Psoas muscle (tissue), 8 donors: ENCODE results near the gene SLC25A47. TPM values are rescaled to one million over a fixed set of nuclear protein-coding genes. Genes with fewer than 3 reads are reported as not detected.

ENCODE experiments used
- ATAC-seq, 4 donors: fragments of 200-7000 bp; cut with Tn5 transposase; one replicate each; pipeline ENCODE4 v1.9.1; 2020; ENCODE audit warnings: moderate library complexity in 3 of 4, mild to moderate bottlenecking in 2 of 4
- DNase-seq, 2 donors: peaks; one replicate each; pipeline ENCODE4 v3.0.0-alpha.2; 2020
- H3K27ac ChIP-seq: fragments of 200-600 bp; one replicate; pipeline ENCODE4 v1.8.0; 2022
- H3K27me3 ChIP-seq, 3 donors: fragments of 200-600 bp in 1 of 3; one replicate each; pipeline versions ENCODE4 v1.6.1 to v1.8.0; 2013 to 2022; ENCODE audit warnings: low read length in 2 of 3, mild to moderate bottlenecking in 2 of 3, moderate library complexity in 1 of 3; ENCODE audit not compliant: insufficient read depth in 3 of 3
- H3K36me3 ChIP-seq, 2 donors: fragments of 200-600 bp in 1 of 2; one replicate each; pipeline versions ENCODE4 v1.6.1 to v1.8.0; 2013 to 2022; ENCODE audit warnings: low read depth in 1 of 2, mild to moderate bottlenecking in 1 of 2, moderate library complexity in 1 of 2; ENCODE audit not compliant: insufficient read depth in 1 of 2
- H3K4me1 ChIP-seq: fragments of 200-600 bp; one replicate; pipeline ENCODE4 v1.8.0; 2022
- H3K4me3 ChIP-seq: fragments of 200-600 bp; one replicate; pipeline ENCODE4 v1.8.0; 2022; ENCODE audit warnings: mild to moderate bottlenecking
- H3K9me3 ChIP-seq: fragments of 200-600 bp; one replicate; pipeline ENCODE4 v1.8.0; 2022
- CTCF ChIP-seq: fragments of 200-600 bp; IDR thresholded peaks from one replicate; pipeline ENCODE4 v1.8.0; 2022; ENCODE audit warnings: antibody characterized with exemption
- WGBS, 3 donors: extraction: QIAGEN DNeasy Blood & Tissue Kit; methylation state at CpG; one replicate each; pipeline versions ENCODE4 v1.1.6 to v1.1.7; 2013; 5-methylcytosine and 5-hydroxymethylcytosine counted together
- intact Hi-C, 2 donors: fragments of 100-400 bp; cut with DNase I; formaldehyde crosslinking; loops; one replicate each; pipeline versions ENCODE4 v1.11.0 to v1.14.2; 2022
- polyA plus RNA-seq, 3 donors: library from polyadenylated mRNA; stranded (reverse); fragments of 200-250 nt; gene quantifications; one replicate each; pipeline ENCODE4 v1.2.3, GENCODE V29; 2013
- total RNA-seq, 4 donors: library from RNA; stranded (reverse); fragmentation: NEBNext Ultra II Directional in 2 of 4; extraction: Animal tissue kit (Norgen Biotek cat#: 25700) in 2 of 4; gene quantifications; one replicate each; pipeline versions ENCODE4 v1.2.1 to v1.2.4, GENCODE V29; 2021 to 2023
- donor health status: healthy with polysubstance abuse.
- donor health status: DM: no; HTN: no; CAD: no; lungs with moderate emphysema.
- donor health status: Bipolar disorder and iron deficiency.
- donor health status: healthy.
- donor health status: DM: yes; HTN: yes; CAD: no.
- donor health status: DM: no; HTN: no; CAD: no.
- donor health status: DM: no; HTN: no; CAD: no.
- donor health status: DM: yes; HTN: yes; CAD: no.

The SLC25A47 gene
- total and polyA plus RNA-seq, 7 donors = 0.03 to 0.12 TPM; not detected in 5

- H3K4me3 ChIP-seq = no peak overlapping the region
- ATAC-seq = no peak
- no peak overlapping the region for H3K27ac ChIP-seq
- DNase-seq = no peak
- no peaks in the 10 kb centered on the region for H3K27me3 ChIP-seq
- intact Hi-C loops = no loop called here
- no peaks in the 10 kb centered on the region for H3K36me3 ChIP-seq
- TF ChIP-seq CTCF = no peak
- WGBS, 3 donors = 91 to 93% (median 92%) methylated on average over 13 of the region's 13 CpGs
- H3K9me3 ChIP-seq = no peaks in the 10 kb centered on the region
- H3K4me1 ChIP-seq = no peaks in the 10 kb centered on the region
Observed at GRCh38 chr14:100325958-100326357, 2.8 kb downstream of the SLC25A47 start.

GRCh38 chr14:100327128-100327527 lies 4.0 kb downstream of the SLC25A47 start:
- H3K27me3 ChIP-seq = no peaks in the 10 kb centered on the region
- H3K4me1 ChIP-seq = no peaks in the 10 kb centered on the region
- H3K36me3 ChIP-seq = no peaks in the 10 kb centered on the region
- 94 to 95% (median 94%) methylated on average over 24 of the region's 24 CpGs for WGBS, 3 donors
- DNase-seq = no peak
- no peaks in the 10 kb centered on the region for H3K9me3 ChIP-seq
- ATAC-seq = no peak
- no peak overlapping the region for H3K4me3 ChIP-seq
- intact Hi-C loops = no loop called here
- no peak for TF ChIP-seq CTCF
- no peak overlapping the region for H3K27ac ChIP-seq

- 84 to 89% (median 87%) methylated on average over 30 to 32 of the region's 32 CpGs for WGBS, 3 donors
- no peak for TF ChIP-seq CTCF
- Histone ChIP-seq H3K4me3 (no peak overlapping the region), H3K27ac (no peak overlapping the region), H3K36me3 (peaks cover 0 to 6% of the 10 kb centered on the region in 2 donors), H3K27me3 (no peaks in the 10 kb centered on the region), H3K9me3 (no peaks in the 10 kb centered on the region), H3K4me1 (no peaks in the 10 kb centered on the region)
- no peak for ATAC-seq
- intact Hi-C loops = no loop called here
- no peak for DNase-seq
Observed at GRCh38 chr14:100328495-100329163, 5.5 kb downstream of the SLC25A47 start.

- WGBS, 3 donors = 88 to 91% (median 89%) methylated on average over 34 to 36 of the region's 36 CpGs
- H3K36me3 ChIP-seq = peaks cover 0 to 14% of the 10 kb centered on the region in 2 donors
- intact Hi-C loops = no loop called here
- H3K4me1 ChIP-seq = no peaks in the 10 kb centered on the region
- H3K9me3 ChIP-seq = no peaks in the 10 kb centered on the region
- TF ChIP-seq CTCF = no peak
- ATAC-seq (no peak), DNase-seq (no peak)
- H3K27me3 ChIP-seq = no peaks in the 10 kb centered on the region
- H3K4me3 ChIP-seq = no peak overlapping the region
- no peak overlapping the region for H3K27ac ChIP-seq
Observed at GRCh38 chr14:100329233-100330006, 6.3 kb downstream of the SLC25A47 start.
